Esophagus muscularis mucosa (tissue), 4 donors: ENCODE measurements around the gene ARHGEF10L.

Source experiments
- EP300 ChIP-seq: sonication (generic); formaldehyde crosslinking; IDR thresholded peaks from one replicate; pipeline ENCODE4 v1.6.1; 2017; ENCODE audit warnings: antibody characterized with exemption
- POLR2A ChIP-seq: fragments of 450-650 bp; IDR thresholded peaks from one replicate; pipeline ENCODE4 v1.6.1; 2017; ENCODE audit warnings: antibody characterized with exemption, moderate library complexity, mild to moderate bottlenecking, low read depth
- TF ChIP-seq, protein P1 (sequence below), 3 experiments: fragments of 200-600 bp in 2 of 3; fragments of 450-650 bp in 1 of 3; sonication (generic) in 2 of 3; IDR thresholded peaks; one replicate each; pipeline ENCODE4 v1.5.1; 2017 to 2019; ENCODE audit warnings: antibody characterized with exemption in 3 of 3, mild to moderate bottlenecking in 2 of 3, moderate library complexity in 1 of 3

DNA sequence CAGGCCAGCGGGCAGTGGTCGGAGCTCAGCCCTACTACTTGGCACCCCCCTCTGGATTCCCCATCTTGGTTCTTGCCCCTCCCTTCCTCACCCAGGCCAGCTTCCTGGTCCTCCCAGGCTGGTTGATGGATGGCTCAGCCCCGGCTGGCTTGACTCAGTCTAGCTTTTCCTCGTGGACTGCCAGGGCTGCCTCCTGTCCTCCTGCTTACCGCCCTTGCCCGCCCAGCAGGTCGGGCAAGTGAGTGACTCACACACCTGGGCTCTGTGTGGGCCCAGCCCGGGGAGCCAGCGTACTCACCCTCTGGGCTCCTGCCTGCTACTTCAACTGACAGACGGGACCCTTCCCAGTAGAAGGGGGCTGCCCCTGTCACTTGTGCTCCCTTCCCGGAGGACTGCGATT is 19.5 kb upstream of the ARHGEF10L start:
- TF ChIP-seq EP300 (no peak), POLR2A (no peak)
- TF ChIP-seq, protein P1, sequence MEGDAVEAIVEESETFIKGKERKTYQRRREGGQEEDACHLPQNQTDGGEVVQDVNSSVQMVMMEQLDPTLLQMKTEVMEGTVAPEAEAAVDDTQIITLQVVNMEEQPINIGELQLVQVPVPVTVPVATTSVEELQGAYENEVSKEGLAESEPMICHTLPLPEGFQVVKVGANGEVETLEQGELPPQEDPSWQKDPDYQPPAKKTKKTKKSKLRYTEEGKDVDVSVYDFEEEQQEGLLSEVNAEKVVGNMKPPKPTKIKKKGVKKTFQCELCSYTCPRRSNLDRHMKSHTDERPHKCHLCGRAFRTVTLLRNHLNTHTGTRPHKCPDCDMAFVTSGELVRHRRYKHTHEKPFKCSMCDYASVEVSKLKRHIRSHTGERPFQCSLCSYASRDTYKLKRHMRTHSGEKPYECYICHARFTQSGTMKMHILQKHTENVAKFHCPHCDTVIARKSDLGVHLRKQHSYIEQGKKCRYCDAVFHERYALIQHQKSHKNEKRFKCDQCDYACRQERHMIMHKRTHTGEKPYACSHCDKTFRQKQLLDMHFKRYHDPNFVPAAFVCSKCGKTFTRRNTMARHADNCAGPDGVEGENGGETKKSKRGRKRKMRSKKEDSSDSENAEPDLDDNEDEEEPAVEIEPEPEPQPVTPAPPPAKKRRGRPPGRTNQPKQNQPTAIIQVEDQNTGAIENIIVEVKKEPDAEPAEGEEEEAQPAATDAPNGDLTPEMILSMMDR (IDR thresholded peaks at IDR 0.05): no peak
